Measurements from ENCODE around the gene SDHA. TPM values are rescaled to one million over a fixed set of nuclear protein-coding genes. Genes with fewer than 3 reads are reported as not detected.

The SDHA gene
- total RNA-seq, 4 donors from 2014 or later = 45.7 to 71.5 (median 54.9) TPM

DNA sequence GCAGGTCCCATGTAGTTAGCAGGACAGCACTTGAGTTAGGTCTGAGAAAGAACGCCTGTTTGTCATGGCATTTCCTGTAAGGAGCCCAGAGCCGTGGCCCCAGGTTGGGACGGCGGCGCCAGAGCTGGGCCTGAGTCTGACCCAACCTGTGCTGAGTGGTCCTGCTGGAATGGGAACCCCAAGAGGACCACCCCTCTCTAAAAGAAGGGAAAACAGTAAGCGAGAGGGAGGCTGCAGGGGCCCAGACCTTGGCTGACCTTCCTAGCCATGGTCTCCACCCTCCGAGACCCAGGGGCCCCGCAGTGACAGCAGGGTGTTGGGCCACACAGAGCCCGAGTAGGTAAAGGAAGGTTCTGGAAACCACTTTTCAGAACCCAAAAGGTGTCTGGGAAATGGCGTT is 28.6 kb upstream of the SDHA start:
- intact Hi-C loops (cut with DNase I) = no loop called here
- no peak overlapping the region for H3K4me3 ChIP-seq

DNA sequence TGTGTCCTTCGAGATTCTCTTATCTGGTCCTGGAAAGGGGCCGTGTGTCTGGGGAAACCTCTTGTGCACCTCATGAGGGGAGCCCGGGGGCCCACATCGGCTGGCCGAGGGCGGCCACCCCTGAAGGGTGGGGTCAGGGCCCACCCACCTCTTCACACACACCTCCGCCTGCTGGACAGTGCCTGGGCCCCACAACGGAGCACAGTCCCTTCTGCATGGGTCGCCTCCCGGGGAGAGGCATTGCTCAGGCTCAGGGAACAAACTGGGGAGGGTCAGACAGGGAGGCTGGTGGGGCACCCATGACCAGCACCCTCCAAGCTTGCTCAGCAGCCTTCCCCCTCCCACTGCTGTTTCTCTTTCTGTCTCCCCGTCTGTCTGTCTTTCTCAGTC is 28.1 kb upstream of the SDHA start:
- H3K4me1 ChIP-seq = peaks cover 10 to 27% (median 13%) of the 10 kb centered on the region in 3 donors
- H3K36me3 ChIP-seq = no peaks in the 10 kb centered on the region
- peaks cover 0 to 84% (median 2%) of the 10 kb centered on the region in 4 donors for H3K27me3 ChIP-seq
- H3K27ac ChIP-seq = no peak overlapping the region
- 38 to 77% methylated on average over 2 to 7 of the region's 11 CpGs for WGBS, 2 donors
- H3K9me3 ChIP-seq = no peaks in the 10 kb centered on the region
- intact Hi-C loops (cut with DNase I) = no loop called here
- H3K4me3 ChIP-seq = no peak overlapping the region
- TF ChIP-seq POLR2A (IDR thresholded peaks at IDR 0.05) = no peak
- TF ChIP-seq, protein P1, sequence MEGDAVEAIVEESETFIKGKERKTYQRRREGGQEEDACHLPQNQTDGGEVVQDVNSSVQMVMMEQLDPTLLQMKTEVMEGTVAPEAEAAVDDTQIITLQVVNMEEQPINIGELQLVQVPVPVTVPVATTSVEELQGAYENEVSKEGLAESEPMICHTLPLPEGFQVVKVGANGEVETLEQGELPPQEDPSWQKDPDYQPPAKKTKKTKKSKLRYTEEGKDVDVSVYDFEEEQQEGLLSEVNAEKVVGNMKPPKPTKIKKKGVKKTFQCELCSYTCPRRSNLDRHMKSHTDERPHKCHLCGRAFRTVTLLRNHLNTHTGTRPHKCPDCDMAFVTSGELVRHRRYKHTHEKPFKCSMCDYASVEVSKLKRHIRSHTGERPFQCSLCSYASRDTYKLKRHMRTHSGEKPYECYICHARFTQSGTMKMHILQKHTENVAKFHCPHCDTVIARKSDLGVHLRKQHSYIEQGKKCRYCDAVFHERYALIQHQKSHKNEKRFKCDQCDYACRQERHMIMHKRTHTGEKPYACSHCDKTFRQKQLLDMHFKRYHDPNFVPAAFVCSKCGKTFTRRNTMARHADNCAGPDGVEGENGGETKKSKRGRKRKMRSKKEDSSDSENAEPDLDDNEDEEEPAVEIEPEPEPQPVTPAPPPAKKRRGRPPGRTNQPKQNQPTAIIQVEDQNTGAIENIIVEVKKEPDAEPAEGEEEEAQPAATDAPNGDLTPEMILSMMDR (IDR thresholded peaks at IDR 0.05) = no peak
- no peak for DNase-seq

More for the DNA sequence above, 28.6 kb upstream of the SDHA start:
- Histone ChIP-seq H3K27ac (no peak overlapping the region), H3K4me1 (peaks cover 10 to 27% (median 13%) of the 10 kb centered on the region in 3 donors), H3K36me3 (no peaks in the 10 kb centered on the region), H3K27me3 (peaks cover 0 to 84% (median 2%) of the 10 kb centered on the region in 4 donors), H3K9me3 (no peaks in the 10 kb centered on the region)
- DNase-seq = no peak
- no peak for TF ChIP-seq POLR2A (IDR thresholded peaks at IDR 0.05)
- TF ChIP-seq, protein P1 (IDR thresholded peaks at IDR 0.05) = no peak
- WGBS, 2 donors = 92 to 95% methylated on average over 4 of the region's 10 CpGs

DNA sequence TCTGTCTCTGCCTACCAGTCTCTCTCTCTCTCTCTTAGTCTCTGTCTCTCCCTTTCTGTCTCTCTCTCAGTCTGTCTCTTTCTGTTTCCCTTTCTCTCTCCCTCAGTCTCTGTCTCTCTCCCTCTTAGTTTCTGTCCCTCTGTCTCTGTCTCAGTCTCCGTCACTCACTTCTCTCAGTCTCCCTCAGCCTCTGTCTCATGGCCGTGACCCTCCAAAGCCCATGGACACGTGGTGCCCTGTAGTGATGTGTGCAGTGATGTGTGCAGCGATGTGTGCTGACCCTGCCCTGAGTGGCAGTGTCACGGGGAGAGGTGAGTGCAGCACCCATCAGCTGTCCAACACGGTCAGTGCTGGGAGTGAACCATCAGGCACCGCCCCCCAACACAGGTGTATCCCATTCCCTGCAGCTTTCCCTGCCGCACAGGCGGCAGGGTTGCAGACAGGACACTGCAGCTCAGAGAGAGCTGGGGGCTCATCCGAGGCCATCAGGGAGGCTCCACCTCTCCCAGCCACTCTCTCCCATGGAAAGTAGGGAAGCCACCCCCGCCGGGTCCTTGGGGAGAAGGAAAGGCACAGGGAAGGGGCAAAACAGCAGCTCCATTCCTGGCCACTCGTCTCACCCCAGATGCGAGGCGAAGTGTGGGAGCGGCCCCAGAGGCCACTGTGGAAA is 27.6 kb upstream of the SDHA start:
- no peak overlapping the region for H3K4me3 ChIP-seq
- 39 to 45% methylated on average over 3 to 6 of the region's 16 CpGs for WGBS, 2 donors
- no peak overlapping the region for H3K27ac ChIP-seq
- intact Hi-C loops (cut with DNase I) = no loop called here
- no peak for TF ChIP-seq POLR2A (IDR thresholded peaks at IDR 0.05)
- TF ChIP-seq, protein P1 (IDR thresholded peaks at IDR 0.05) = no peak
- H3K9me3 ChIP-seq = no peaks in the 10 kb centered on the region
- no peaks in the 10 kb centered on the region for H3K36me3 ChIP-seq
- peaks cover 10 to 27% (median 13%) of the 10 kb centered on the region in 3 donors for H3K4me1 ChIP-seq
- DNase-seq = no peak
- H3K27me3 ChIP-seq = peaks cover 0 to 81% (median 2%) of the 10 kb centered on the region in 4 donors

DNA sequence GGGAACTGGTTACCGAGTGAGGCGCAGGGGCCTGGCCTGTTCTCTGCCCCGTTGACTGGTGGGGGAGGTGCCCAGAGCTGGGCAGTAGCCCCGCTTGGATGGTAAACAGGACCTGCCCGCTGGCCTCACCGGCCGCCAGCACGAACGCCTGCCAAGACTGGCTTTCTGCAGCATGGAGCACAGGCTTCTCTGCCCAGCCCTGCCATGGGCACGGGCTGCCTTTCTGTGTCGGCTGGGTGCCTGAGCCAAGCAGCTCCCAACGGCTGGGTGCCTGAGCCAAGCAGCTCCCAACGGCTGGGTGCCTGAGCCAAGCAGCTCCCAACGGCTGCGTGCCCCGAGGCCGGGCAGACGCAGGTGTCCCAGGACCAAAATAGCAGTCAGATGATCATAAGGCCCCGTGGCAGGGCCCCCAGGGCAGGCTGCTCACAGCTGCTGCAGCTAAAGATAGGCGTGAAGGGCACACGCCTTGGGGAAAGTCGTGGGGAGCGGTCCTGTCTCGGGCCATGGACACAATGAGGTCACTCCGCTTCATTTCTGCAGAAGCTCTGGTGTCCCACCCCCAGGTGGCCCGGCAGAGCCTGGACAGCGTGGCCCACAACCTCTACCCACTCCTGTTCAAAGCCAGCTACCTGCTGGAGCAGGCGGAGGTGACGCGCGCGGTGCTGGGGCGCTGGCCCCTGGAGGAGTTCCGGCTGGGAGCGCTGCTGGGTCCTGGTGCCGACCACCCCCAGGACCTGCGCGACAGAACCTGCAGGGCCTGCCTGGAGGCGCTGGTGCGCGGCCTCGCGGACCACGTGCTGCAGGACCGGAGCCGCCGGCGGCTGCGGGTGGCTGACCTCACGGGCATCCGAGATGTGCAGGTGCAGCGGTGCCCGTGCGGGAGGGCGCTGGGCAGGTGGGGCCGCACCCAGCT is 26.8 kb upstream of the SDHA start, which contains the start of gene LRRC14B:
Gene LRRC14B (plus strand): TSS at position 460 of the 913 bp plus-strand sequence. CDS start 44 bp downstream, at position 504.
- Histone ChIP-seq H3K36me3 (no peaks in the 10 kb centered on the region), H3K4me1 (peaks cover 10 to 27% (median 13%) of the 10 kb centered on the region in 3 donors), H3K27ac (no peak within 1 kb of the TSS), H3K4me3 (peak within 1 kb of the TSS in 2 of 4 donors; percentile 9 to 47), H3K27me3 (peaks cover 0 to 84% (median 2%) of the 10 kb centered on the region in 4 donors), H3K9me3 (no peaks in the 10 kb centered on the region)
- intact Hi-C loops (cut with DNase I) = no loop called here
- WGBS, 2 donors = 7% methylated on average over 11 of the region's 56 CpGs; no CpG with 5 or more reads in 1 of the 2 donors
- DNase-seq = no peak
- TF ChIP-seq POLR2A (IDR thresholded peaks at IDR 0.05) = no peak
- TF ChIP-seq, protein P1 (IDR thresholded peaks at IDR 0.05) = no peak
